K562 (cell line): ENCODE measurements around the gene IRAG1. TPM values are rescaled to one million over a fixed set of nuclear protein-coding genes. Genes with fewer than 3 reads are reported as not detected.

Experiments
- CBFA2T3 ChIP-seq: fragments of 450-650 bp; IDR thresholded peaks from 2 replicates; pipeline ENCODE4 v1.6.1; 2017
- CC2D1A ChIP-seq: fragments of 450-650 bp; IDR thresholded peaks from 2 replicates; pipeline ENCODE4 v1.6.1; 2017; ENCODE audit warnings: mild to moderate bottlenecking
- DNMT1 ChIP-seq: fragments of 450-650 bp; IDR thresholded peaks from 2 replicates; pipeline ENCODE4 v1.6.1; 2016; ENCODE audit warnings: antibody characterized with exemption, mild to moderate bottlenecking
- HBP1 ChIP-seq: fragments of 450-650 bp; formaldehyde crosslinking; IDR thresholded peaks from 2 replicates; pipeline ENCODE4 v1.4.0; 2022; ENCODE audit warnings: missing genetic modification characterization
- MCM2 ChIP-seq: fragments of 450-650 bp; IDR thresholded peaks from 2 replicates; pipeline ENCODE4 v1.6.1; 2017; ENCODE audit warnings: low read depth, mild to moderate bottlenecking
- MXI1 ChIP-seq: IDR thresholded peaks from 2 replicates; pipeline ENCODE4 v1.6.1; 2011; ENCODE audit warnings: low read depth, mild to moderate bottlenecking, improper control_type of control experiment, low read length
- NR0B1 ChIP-seq: fragments of 450-650 bp; IDR thresholded peaks from one replicate; pipeline ENCODE4 v1.6.1; 2018; ENCODE audit warnings: mild to moderate bottlenecking, moderate library complexity; ENCODE audit not compliant: partially characterized antibody
- POLR2G ChIP-seq: fragments of 200-400 bp; formaldehyde crosslinking; IDR thresholded peaks from 2 replicates; pipeline ENCODE4 v1.6.1; 2017; ENCODE audit warnings: low read depth, mild to moderate bottlenecking, antibody characterized with exemption, low read length, moderate library complexity
- PRMT5 ChIP-seq: sonication (generic); formaldehyde crosslinking; IDR thresholded peaks from 2 replicates; pipeline ENCODE4 v1.5.0; 2020; ENCODE audit warnings: missing genetic modification reagents
- RBFOX2 ChIP-seq: fragments of 200-400 bp; formaldehyde crosslinking; IDR thresholded peaks from 2 replicates; pipeline ENCODE4 v1.6.1; 2017; ENCODE audit warnings: low read depth, mild to moderate bottlenecking, low read length, moderate library complexity
- SRF ChIP-seq, 2 experiments: fragments of 250-450, 450-650 bp in 1 of 2; sonication (Bioruptor Pico) in 1 of 2; sonication (generic) in 1 of 2; formaldehyde crosslinking; IDR thresholded peaks; 2 replicates each; pipeline versions ENCODE4 v1.5.0 to v1.5.1; 2020 to 2022; ENCODE audit warnings: mild to moderate bottlenecking in 1 of 2, missing genetic modification reagents in 1 of 2
- TCF3 ChIP-seq: sonication (generic); formaldehyde crosslinking; IDR thresholded peaks from 2 replicates; pipeline ENCODE4 v1.4.0; 2020; ENCODE audit warnings: mild to moderate bottlenecking, missing genetic modification reagents
- THAP12 ChIP-seq: fragments of 250-450 bp; sonication (Bioruptor Pico); IDR thresholded peaks from 2 replicates; pipeline ENCODE4 v1.9.0; 2021; ENCODE audit warnings: mild to moderate bottlenecking, inconsistent platforms
- TOE1 ChIP-seq, 2 experiments: fragments of 450-650 bp in 1 of 2; sonication (generic) in 1 of 2; formaldehyde crosslinking in 1 of 2; IDR thresholded peaks; 2 replicates each; pipeline versions ENCODE4 v1.7.1 to v1.8.0; 2016 to 2022; ENCODE audit warnings: borderline replicate concordance in 2 of 2, mild to moderate bottlenecking in 2 of 2, antibody characterized with exemption in 1 of 2, inconsistent platforms in 1 of 2, low read depth in 1 of 2, missing genetic modification reagents in 1 of 2, moderate library complexity in 1 of 2
- ZNF232 ChIP-seq: sonication (generic); formaldehyde crosslinking; IDR thresholded peaks from 2 replicates; pipeline ENCODE4 v1.8.0; 2022; ENCODE audit warnings: mild to moderate bottlenecking, missing genetic modification reagents
- ZNF280A ChIP-seq: fragments of 450-650 bp; IDR thresholded peaks from 2 replicates; pipeline ENCODE4 v1.6.1; 2018; ENCODE audit warnings: mild to moderate bottlenecking, low read depth; ENCODE audit not compliant: partially characterized antibody
- ZNF384 ChIP-seq: IDR thresholded peaks from 2 replicates; pipeline ENCODE4 v1.6.1; 2012; ENCODE audit warnings: low read depth, low read length, improper control_type of control experiment
- ZNF449 ChIP-seq: fragments of 250-450 bp; sonication (Bioruptor Pico); IDR thresholded peaks from 2 replicates; pipeline ENCODE4 v1.8.0; 2022; ENCODE audit warnings: moderate library complexity, mild to moderate bottlenecking, inconsistent platforms
- polyA plus RNA-seq, 8 experiments: library from polyadenylated mRNA; depleted of rRNA in 4 of 8; stranded (reverse) in 5 of 8; unstranded in 3 of 8; fragments of >200 nt; fragmentation: Nextera tagmentation in 2 of 8; fragmentation: Illumina TruSeq in 1 of 8; extraction: Ambion mirVana in 2 of 8; extraction: Trizol in 1 of 8; gene quantifications; 2 replicates each; pipeline versions ENCODE4 v1.2.1 to v1.2.3, GENCODE V29; 2011 to 2014; ENCODE audit warnings: inconsistent platforms in 1 of 8, missing spikeins in 1 of 8
- total RNA-seq, 7 experiments: library from RNA; depleted of rRNA in 6 of 7; stranded (reverse); fragments of >200 nt in 6 of 7; fragmentation: Illumina TruSeq in 2 of 7; extraction: Trizol in 2 of 7; gene quantifications; 2 replicates each; pipeline versions ENCODE4 v1.2.1 to v1.2.3, GENCODE V29; 2011 to 2021; ENCODE audit warnings: low replicate concordance in 1 of 7

IRAG1 gene
- total and polyA plus RNA-seq, 9 of the 15 experiments (the other 6 are each of a cell fraction or from before 2014, with no cell fraction given), result 0.01 to 0.22 (median 0.09) TPM; not detected in 1

GRCh38 chr11:10657308-10658271 is 36.0 kb downstream of the IRAG1 start (continued):
- no peak for TF ChIP-seq RBFOX2
- TF ChIP-seq SRF (CRISPR knock-in tag; IDR thresholded peaks at IDR 0.05), result no peak
- TF ChIP-seq ZNF232 (CRISPR knock-in tag), result no peak
- no peak for TF ChIP-seq POLR2G
- no peak for TF ChIP-seq NR0B1
- no peak for TF ChIP-seq DNMT1
- peak; percentile 45; the same call in 1 of the 2 replicates for TF ChIP-seq ZNF384
- TF ChIP-seq PRMT5, result no peak
- TF ChIP-seq CBFA2T3, result peak; percentile 17; the same call in 1 of the 2 replicates
- TF ChIP-seq HBP1 (CRISPR knock-in tag), result no peak
- no peak for TF ChIP-seq THAP12 (CRISPR knock-in tag)
- no peak for TF ChIP-seq ZNF280A
- no peak for TF ChIP-seq MXI1
- TF ChIP-seq CC2D1A, result no peak
- no peak for TF ChIP-seq TCF3
- no peak for TF ChIP-seq MCM2
- no peak; the same call in 1 of the 2 replicates for TF ChIP-seq TOE1 (IDR thresholded peaks at IDR 0.05; ENCODE audit: borderline replicate concordance)
- TF ChIP-seq TOE1 (CRISPR knock-in tag; IDR thresholded peaks at IDR 0.05; ENCODE audit: borderline replicate concordance, low read depth), result no peak
- no peak for TF ChIP-seq ZNF449 (CRISPR knock-in tag)
